Spleen (tissue), 7 donors: ENCODE results near the gene USE1.

ENCODE experiments used
- CTCF ChIP-seq, 11 experiments: fragments of 200-600 bp in 7 of 11; fragments of 450-650 bp in 4 of 11; sonication (generic) in 4 of 11; IDR thresholded peaks in 8 of 11; conservative IDR thresholded peaks in 3 of 11; 1 replicate in 7 of 11; 2 replicates in 4 of 11; pipeline versions ENCODE4 v1.4.0 to v1.8.0; 2016 to 2021; ENCODE audit warnings: antibody characterized with exemption in 11 of 11, inconsistent platforms in 4 of 11, mild to moderate bottlenecking in 1 of 11
- POLR2A ChIP-seq, 3 donors: fragments of 450-650 bp; IDR thresholded peaks; one replicate each; pipeline ENCODE4 v1.5.1; 2017; ENCODE audit warnings: antibody characterized with exemption in 3 of 3, mild to moderate bottlenecking in 1 of 3
- donor health status: DM: no; HTN: no; CAD: no; lungs with moderate emphysema.
- donor health status: DM: no; HTN: no; CAD: no.
- donor health status: DM: no; HTN: no; CAD: no.

GRCh38 chr19:17165715-17166114 is 49.4 kb upstream of the USE1 start:
- TF ChIP-seq POLR2A (IDR thresholded peaks at IDR 0.05) (no peak), CTCF (IDR thresholded peaks at IDR 0.05 in 8 of 11, conservative IDR thresholded peaks at IDR 0.05 in 3 of 11) (no peak)
